ENCODE measurements around the gene ZNF362.

Gene ZNF362

GRCh38 chr1:33296082-33296458 lies 39.8 kb downstream of the ZNF362 start:
- TF ChIP-seq REST (IDR thresholded peaks at IDR 0.05; ENCODE audit: insufficient replicate concordance, low read depth) (no peak), SPI1 (IDR thresholded peaks at IDR 0.05; ENCODE audit: borderline replicate concordance, low read depth) (no peak), GABPA (IDR thresholded peaks at IDR 0.05; ENCODE audit: low read depth) (no peak), POLR2AphosphoS5 (IDR thresholded peaks at IDR 0.05; ENCODE audit: low read depth) (no peak)
- TF ChIP-seq, protein P1, sequence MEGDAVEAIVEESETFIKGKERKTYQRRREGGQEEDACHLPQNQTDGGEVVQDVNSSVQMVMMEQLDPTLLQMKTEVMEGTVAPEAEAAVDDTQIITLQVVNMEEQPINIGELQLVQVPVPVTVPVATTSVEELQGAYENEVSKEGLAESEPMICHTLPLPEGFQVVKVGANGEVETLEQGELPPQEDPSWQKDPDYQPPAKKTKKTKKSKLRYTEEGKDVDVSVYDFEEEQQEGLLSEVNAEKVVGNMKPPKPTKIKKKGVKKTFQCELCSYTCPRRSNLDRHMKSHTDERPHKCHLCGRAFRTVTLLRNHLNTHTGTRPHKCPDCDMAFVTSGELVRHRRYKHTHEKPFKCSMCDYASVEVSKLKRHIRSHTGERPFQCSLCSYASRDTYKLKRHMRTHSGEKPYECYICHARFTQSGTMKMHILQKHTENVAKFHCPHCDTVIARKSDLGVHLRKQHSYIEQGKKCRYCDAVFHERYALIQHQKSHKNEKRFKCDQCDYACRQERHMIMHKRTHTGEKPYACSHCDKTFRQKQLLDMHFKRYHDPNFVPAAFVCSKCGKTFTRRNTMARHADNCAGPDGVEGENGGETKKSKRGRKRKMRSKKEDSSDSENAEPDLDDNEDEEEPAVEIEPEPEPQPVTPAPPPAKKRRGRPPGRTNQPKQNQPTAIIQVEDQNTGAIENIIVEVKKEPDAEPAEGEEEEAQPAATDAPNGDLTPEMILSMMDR (IDR thresholded peaks at IDR 0.05; ENCODE audit: insufficient read depth, low read length): no peak
- no peaks in the 10 kb centered on the region for H3K27me3 ChIP-seq (ENCODE audit: insufficient read depth, poor library complexity, severe bottlenecking)

GRCh38 chr1:33296824-33297223 lies 40.5 kb downstream of the ZNF362 start:
- no peak for TF ChIP-seq REST (IDR thresholded peaks at IDR 0.05; ENCODE audit: insufficient replicate concordance, low read depth)
- TF ChIP-seq, protein P1 (IDR thresholded peaks at IDR 0.05; ENCODE audit: insufficient read depth, low read length): no peak
- no peak for TF ChIP-seq POLR2AphosphoS5 (IDR thresholded peaks at IDR 0.05; ENCODE audit: low read depth)
- no peak for TF ChIP-seq SPI1 (IDR thresholded peaks at IDR 0.05; ENCODE audit: borderline replicate concordance, low read depth)
- H3K27me3 ChIP-seq (ENCODE audit: insufficient read depth, poor library complexity, severe bottlenecking): no peaks in the 10 kb centered on the region
- DNase-seq (ENCODE audit: low read depth in 1 of 2, low spot score in 1 of 2): no peak
- no peak overlapping the region for H3K27ac ChIP-seq (replicated peaks)
- no peak overlapping the region for H3K4me3 ChIP-seq (replicated peaks; ENCODE audit: insufficient read depth, low read length)

More at GRCh38 chr1:33296082-33296458, 39.8 kb downstream of the ZNF362 start:
- Histone ChIP-seq H3K27ac (replicated peaks) (no peak overlapping the region), H3K4me3 (replicated peaks; ENCODE audit: insufficient read depth, low read length) (no peak overlapping the region)
- no peak for DNase-seq (ENCODE audit: low read depth in 1 of 2, low spot score in 1 of 2)

- no peak overlapping the region for H3K27ac ChIP-seq (replicated peaks)
- DNase-seq (ENCODE audit: low read depth in 1 of 2, low spot score in 1 of 2): no peak
- H3K27me3 ChIP-seq (ENCODE audit: insufficient read depth, poor library complexity, severe bottlenecking): no peaks in the 10 kb centered on the region
- TF ChIP-seq SPI1 (IDR thresholded peaks at IDR 0.05; ENCODE audit: borderline replicate concordance, low read depth) (no peak), GABPA (IDR thresholded peaks at IDR 0.05; ENCODE audit: low read depth) (no peak), POLR2AphosphoS5 (IDR thresholded peaks at IDR 0.05; ENCODE audit: low read depth) (no peak), REST (IDR thresholded peaks at IDR 0.05; ENCODE audit: insufficient replicate concordance, low read depth) (no peak)
- TF ChIP-seq, protein P1 (IDR thresholded peaks at IDR 0.05; ENCODE audit: insufficient read depth, low read length): no peak
- no peak overlapping the region for H3K4me3 ChIP-seq (replicated peaks; ENCODE audit: insufficient read depth, low read length)
Observed at GRCh38 chr1:33297911-33298622, 41.8 kb downstream of the ZNF362 start.

All from HL-60 (cell line).